Measurements from ENCODE around the gene ARL14EPL. TPM values are rescaled to one million over a fixed set of nuclear protein-coding genes. Genes with fewer than 3 reads are reported as not detected.

Gene ARL14EPL
- polyA plus RNA-seq, 1 donor, result not detected

DNA sequence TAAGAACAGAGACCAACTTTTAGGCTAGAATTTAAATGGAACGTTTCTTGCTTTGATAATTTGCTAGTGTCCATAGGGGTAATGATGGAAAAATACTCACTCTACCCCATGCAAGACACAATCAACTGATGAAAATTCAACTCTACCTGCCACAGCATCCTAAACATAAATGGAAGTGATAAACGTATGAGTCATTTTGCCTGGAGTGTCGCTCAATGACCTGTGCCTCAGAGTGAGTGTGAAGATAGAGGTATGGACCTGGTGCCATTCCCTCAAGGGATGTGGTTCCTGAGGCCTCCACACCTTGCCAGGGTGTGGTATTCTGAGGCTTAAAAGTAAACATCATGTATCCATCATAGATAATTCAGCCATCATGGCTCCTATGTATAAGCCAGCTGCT, 14.0 kb downstream of the ARL14EPL start:
- H3K27me3 ChIP-seq (ENCODE audit: control insufficient read depth, insufficient read depth, low read length), result peaks cover 5% of the 10 kb centered on the region
- H3K4me1 ChIP-seq (ENCODE audit: control insufficient read depth, insufficient read depth, low read length), result no peaks in the 10 kb centered on the region
- no CpG with 5 or more reads among the region's 3 CpGs for WGBS (ENCODE audit: insufficient coverage, low lambda C conversion rate)
- H3K9me3 ChIP-seq (ENCODE audit: control insufficient read depth, low read depth, low read length), result no peaks in the 10 kb centered on the region
- no peak overlapping the region for H3K27ac ChIP-seq (ENCODE audit: low read length)
- no peak overlapping the region for H3K4me3 ChIP-seq (ENCODE audit: low read length)
- DNase-seq, result no peak
- H3K36me3 ChIP-seq (ENCODE audit: control insufficient read depth, insufficient read depth, low read length), result no peaks in the 10 kb centered on the region

DNA sequence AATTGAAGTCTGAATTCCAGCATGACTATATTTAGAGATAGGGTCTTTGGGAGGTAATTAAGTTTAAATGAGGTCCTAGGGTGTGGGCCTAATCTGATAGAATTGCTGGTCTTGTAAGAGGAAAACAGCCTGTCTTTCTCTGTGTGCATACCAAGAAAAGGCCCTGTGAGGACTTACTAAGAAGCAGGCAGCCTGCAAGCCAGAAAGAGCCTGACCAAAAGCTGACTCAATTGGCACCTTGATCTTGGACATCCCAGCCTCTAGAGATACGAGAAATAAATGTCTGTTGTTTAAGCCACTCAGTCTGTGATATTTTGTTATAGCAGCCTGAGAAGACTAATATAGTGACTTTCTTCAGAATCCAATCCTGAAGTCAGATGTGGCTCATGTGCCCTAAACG, 14.6 kb downstream of the ARL14EPL start:
- no peak overlapping the region for H3K4me3 ChIP-seq (ENCODE audit: low read length)
- peaks cover 4% of the 10 kb centered on the region for H3K27me3 ChIP-seq (ENCODE audit: control insufficient read depth, insufficient read depth, low read length)
- no peaks in the 10 kb centered on the region for H3K9me3 ChIP-seq (ENCODE audit: control insufficient read depth, low read depth, low read length)
- no peaks in the 10 kb centered on the region for H3K36me3 ChIP-seq (ENCODE audit: control insufficient read depth, insufficient read depth, low read length)
- no peaks in the 10 kb centered on the region for H3K4me1 ChIP-seq (ENCODE audit: control insufficient read depth, insufficient read depth, low read length)
- no peak for DNase-seq
- no peak overlapping the region for H3K27ac ChIP-seq (ENCODE audit: low read length)
- WGBS (ENCODE audit: insufficient coverage, low lambda C conversion rate), result no CpG with 5 or more reads among the region's 2 CpGs

DNA sequence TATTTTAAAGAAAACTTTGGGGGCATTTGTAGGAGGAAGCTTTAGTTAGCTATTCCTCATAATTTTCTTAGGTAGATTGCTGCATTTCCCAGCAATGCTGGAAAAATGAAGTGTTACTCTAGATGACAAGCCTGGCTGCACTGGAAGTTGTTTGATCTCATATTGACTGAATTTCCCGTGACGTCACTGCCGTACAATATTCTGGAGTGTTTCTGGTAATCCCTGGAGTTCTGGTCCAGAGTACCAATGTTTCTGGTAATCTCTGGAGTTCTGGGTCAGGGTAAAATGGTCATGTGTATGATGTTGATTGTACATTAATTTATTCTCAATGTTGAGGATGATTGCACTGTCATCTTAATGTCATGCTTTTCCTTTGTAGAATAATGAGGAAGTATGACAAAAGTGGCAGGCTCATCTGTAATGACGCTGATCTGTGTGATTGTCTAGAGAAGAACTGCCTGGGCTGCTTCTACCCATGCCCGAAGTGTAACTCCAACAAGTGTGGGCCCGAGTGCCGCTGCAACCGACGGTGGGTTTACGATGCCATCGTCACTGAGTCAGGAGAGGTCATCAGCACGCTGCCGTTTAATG, 26.2 kb downstream of the ARL14EPL start:
- 87% methylated on average over 3 of the region's 13 CpGs for WGBS (ENCODE audit: insufficient coverage, low lambda C conversion rate)
- no peaks in the 10 kb centered on the region for H3K36me3 ChIP-seq (ENCODE audit: control insufficient read depth, insufficient read depth, low read length)
- no peaks in the 10 kb centered on the region for H3K4me1 ChIP-seq (ENCODE audit: control insufficient read depth, insufficient read depth, low read length)
- H3K4me3 ChIP-seq (ENCODE audit: low read length), result no peak overlapping the region
- no peak for DNase-seq
- H3K9me3 ChIP-seq (ENCODE audit: control insufficient read depth, low read depth, low read length), result no peaks in the 10 kb centered on the region
- H3K27me3 ChIP-seq (ENCODE audit: control insufficient read depth, insufficient read depth, low read length), result peaks cover 13% of the 10 kb centered on the region
- no peak overlapping the region for H3K27ac ChIP-seq (ENCODE audit: low read length)

DNA sequence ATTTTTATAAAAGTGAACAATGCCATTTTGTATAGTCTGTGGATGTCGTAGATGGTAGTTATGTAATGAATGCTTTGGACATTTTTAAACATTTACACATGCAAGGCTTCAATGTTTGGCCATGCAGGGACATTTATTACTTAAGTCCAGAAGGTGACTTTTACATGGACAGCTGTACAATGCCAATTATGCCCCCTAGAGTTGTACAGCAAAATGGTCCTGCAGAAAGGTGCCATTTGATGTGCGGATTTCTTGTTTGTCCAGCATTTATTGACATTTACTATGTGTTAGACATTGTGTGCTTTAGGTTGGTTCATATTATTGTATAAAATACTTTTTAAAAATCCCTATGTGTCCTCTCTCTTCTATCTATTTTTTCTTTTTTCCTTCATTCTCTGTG, 30.1 kb downstream of the ARL14EPL start:
- no peaks in the 10 kb centered on the region for H3K36me3 ChIP-seq (ENCODE audit: control insufficient read depth, insufficient read depth, low read length)
- H3K9me3 ChIP-seq (ENCODE audit: control insufficient read depth, low read depth, low read length), result no peaks in the 10 kb centered on the region
- WGBS (ENCODE audit: insufficient coverage, low lambda C conversion rate), result no CpG with 5 or more reads among the region's 2 CpGs
- no peak overlapping the region for H3K27ac ChIP-seq (ENCODE audit: low read length)
- H3K4me1 ChIP-seq (ENCODE audit: control insufficient read depth, insufficient read depth, low read length), result no peaks in the 10 kb centered on the region
- H3K4me3 ChIP-seq (ENCODE audit: low read length), result no peak overlapping the region
- no peak for DNase-seq
- H3K27me3 ChIP-seq (ENCODE audit: control insufficient read depth, insufficient read depth, low read length), result peaks cover 18% of the 10 kb centered on the region

DNA sequence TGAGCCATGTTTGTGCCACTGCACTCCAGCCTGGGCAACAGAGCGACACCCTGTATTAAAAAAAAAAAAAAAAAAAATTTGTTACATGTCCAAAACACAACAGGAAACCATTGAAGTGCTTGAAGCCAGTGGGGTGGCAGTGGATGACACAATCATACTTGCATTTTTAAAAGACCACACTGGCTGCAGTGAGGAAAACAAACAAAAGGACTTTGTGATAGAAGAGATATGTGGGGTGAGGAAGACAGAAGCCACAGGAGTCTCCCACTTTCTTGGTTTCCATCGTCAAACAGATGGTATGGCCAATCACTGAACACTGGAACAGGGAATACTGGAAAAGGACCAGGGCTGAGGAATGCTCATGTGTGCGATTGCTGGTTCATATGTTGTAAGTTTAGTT, 31.7 kb downstream of the ARL14EPL start:
- Histone ChIP-seq H3K4me1 (ENCODE audit: control insufficient read depth, insufficient read depth, low read length) (no peaks in the 10 kb centered on the region), H3K27ac (ENCODE audit: low read length) (no peak overlapping the region), H3K27me3 (ENCODE audit: control insufficient read depth, insufficient read depth, low read length) (peaks cover 11% of the 10 kb centered on the region), H3K9me3 (ENCODE audit: control insufficient read depth, low read depth, low read length) (no peaks in the 10 kb centered on the region), H3K4me3 (ENCODE audit: low read length) (no peak overlapping the region), H3K36me3 (ENCODE audit: control insufficient read depth, insufficient read depth, low read length) (no peaks in the 10 kb centered on the region)
- WGBS (ENCODE audit: insufficient coverage, low lambda C conversion rate), result no CpG with 5 or more reads among the region's 3 CpGs
- no peak for DNase-seq

DNA sequence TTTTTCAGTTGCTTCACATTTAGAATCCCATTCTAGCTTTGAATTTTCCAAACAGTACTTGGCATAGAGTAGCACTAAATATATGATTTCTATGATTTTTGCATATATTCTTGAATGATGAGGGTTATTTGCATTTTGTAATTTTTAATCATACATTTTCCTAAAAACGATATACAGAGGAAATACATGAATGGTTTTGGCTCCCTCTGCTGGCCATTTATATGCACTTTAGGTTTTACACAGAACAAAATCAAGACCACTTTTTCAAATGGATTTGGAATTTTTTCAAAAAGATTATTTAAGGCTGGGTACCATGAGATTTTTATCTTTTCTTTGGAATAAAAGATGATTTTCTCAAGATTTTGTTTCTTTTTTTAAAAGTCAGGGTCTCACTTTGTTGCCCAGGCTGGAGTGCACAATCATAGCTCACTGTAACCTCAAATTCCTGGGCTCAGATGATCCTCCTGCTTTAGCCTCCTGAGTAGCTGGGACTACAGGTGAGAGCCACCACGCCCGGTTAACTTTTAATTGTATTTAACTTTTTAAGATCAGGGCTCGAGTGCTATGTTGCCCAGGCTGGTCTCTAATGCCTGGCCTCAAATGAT, 35.9 kb downstream of the ARL14EPL start:
- H3K4me3 ChIP-seq (ENCODE audit: low read length), result no peak overlapping the region
- no peak overlapping the region for H3K27ac ChIP-seq (ENCODE audit: low read length)
- H3K4me1 ChIP-seq (ENCODE audit: control insufficient read depth, insufficient read depth, low read length), result no peaks in the 10 kb centered on the region
- H3K9me3 ChIP-seq (ENCODE audit: control insufficient read depth, low read depth, low read length), result no peaks in the 10 kb centered on the region
- DNase-seq, result peak; percentile 19 to 21
- no peaks in the 10 kb centered on the region for H3K36me3 ChIP-seq (ENCODE audit: control insufficient read depth, insufficient read depth, low read length)
- WGBS (ENCODE audit: insufficient coverage, low lambda C conversion rate), result 31% methylated on average over 2 of the region's 4 CpGs
- H3K27me3 ChIP-seq (ENCODE audit: control insufficient read depth, insufficient read depth, low read length), result peaks cover 9% of the 10 kb centered on the region

DNA sequence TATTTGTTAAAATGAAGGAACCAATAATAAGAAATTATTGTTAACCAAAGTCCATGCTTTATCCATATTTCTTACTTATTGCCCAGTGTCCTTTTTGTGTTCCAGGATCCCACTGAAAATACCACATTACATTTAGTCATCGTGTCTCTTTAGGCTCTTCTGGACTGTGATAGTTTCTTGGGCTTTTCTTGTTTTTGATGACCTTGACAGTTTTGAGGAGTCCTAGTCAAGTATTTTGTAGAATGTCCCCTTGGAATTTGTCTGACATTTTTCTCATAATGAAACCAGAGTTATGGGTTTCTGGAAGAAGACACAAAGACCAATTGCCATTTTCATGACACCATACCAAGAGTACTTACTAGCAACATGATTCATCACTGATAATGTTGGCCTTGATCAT, 38.9 kb downstream of the ARL14EPL start:
- DNase-seq, result no peak
- Histone ChIP-seq H3K9me3 (ENCODE audit: control insufficient read depth, low read depth, low read length) (no peaks in the 10 kb centered on the region), H3K4me3 (ENCODE audit: low read length) (no peak overlapping the region), H3K27ac (ENCODE audit: low read length) (no peak overlapping the region), H3K27me3 (ENCODE audit: control insufficient read depth, insufficient read depth, low read length) (peaks cover 7% of the 10 kb centered on the region), H3K4me1 (ENCODE audit: control insufficient read depth, insufficient read depth, low read length) (no peaks in the 10 kb centered on the region), H3K36me3 (ENCODE audit: control insufficient read depth, insufficient read depth, low read length) (no peaks in the 10 kb centered on the region)
- whole genome bisulfite sequencing (ENCODE audit: insufficient coverage, low lambda C conversion rate), result 100% methylated on average over 1 of the region's 1 CpG

DNA sequence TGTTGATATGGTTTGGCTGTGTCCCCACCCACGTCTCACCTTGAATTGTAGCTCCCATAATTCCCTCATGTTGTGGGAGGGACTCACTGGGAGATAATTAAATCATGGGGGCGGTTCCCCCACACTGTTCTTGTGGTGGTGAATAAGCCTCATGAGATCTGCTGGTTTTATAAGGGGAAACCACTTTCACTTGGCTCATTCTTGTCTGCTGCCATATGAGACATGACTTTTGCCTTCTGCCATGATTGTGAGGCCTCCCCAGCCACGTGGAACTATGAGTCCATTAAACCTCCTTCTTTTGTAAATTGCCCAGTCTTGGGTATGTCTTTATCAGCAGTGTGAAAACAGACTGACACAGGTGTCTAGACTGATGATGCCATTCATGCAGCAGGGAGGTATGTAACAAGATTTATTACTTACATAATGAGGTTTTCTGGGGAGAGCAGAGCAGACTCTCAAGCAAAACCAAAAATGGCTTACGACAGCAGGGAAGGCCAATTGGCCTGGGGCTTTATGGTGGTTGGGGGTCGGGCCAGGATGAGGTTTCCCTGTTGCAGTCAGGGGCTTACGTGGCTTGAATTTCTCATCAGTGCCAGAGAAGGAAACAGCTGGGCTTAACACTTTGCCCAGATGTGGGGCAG, 43.0 kb downstream of the ARL14EPL start:
- peak; percentile 21 to 50 for DNase-seq

DNA sequence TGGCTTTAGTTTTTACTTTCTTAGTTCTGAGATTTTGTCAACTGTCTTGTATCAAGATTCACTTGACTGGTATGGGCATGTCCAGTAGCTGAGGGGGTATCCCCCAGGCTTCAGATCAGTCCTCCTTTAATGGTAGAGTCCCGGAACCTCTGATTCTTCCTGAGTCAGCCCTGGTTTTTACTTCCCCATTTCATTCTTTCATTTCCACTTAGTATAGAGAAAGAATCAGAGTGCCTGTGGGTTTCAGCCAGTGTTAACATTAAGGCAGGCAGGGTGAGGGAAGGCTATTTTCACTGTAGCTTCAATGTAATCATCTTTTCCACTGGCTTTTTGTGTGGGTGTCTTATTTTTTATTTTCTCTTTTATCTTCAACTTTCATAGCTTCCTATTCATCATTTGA, 44.2 kb downstream of the ARL14EPL start:
- WGBS (ENCODE audit: insufficient coverage, low lambda C conversion rate), result no CpG with 5 or more reads among the region's 1 CpG

More for the DNA sequence above, 43.0 kb downstream of the ARL14EPL start:
- no peaks in the 10 kb centered on the region for H3K4me1 ChIP-seq (ENCODE audit: control insufficient read depth, insufficient read depth, low read length)
- H3K27me3 ChIP-seq (ENCODE audit: control insufficient read depth, insufficient read depth, low read length), result peaks cover 2% of the 10 kb centered on the region
- no peaks in the 10 kb centered on the region for H3K9me3 ChIP-seq (ENCODE audit: control insufficient read depth, low read depth, low read length)
- no peaks in the 10 kb centered on the region for H3K36me3 ChIP-seq (ENCODE audit: control insufficient read depth, insufficient read depth, low read length)
- H3K4me3 ChIP-seq (ENCODE audit: low read length), result no peak overlapping the region
- H3K27ac ChIP-seq (ENCODE audit: low read length), result no peak overlapping the region
- no CpG with 5 or more reads among the region's 6 CpGs for WGBS (ENCODE audit: insufficient coverage, low lambda C conversion rate)

DNA sequence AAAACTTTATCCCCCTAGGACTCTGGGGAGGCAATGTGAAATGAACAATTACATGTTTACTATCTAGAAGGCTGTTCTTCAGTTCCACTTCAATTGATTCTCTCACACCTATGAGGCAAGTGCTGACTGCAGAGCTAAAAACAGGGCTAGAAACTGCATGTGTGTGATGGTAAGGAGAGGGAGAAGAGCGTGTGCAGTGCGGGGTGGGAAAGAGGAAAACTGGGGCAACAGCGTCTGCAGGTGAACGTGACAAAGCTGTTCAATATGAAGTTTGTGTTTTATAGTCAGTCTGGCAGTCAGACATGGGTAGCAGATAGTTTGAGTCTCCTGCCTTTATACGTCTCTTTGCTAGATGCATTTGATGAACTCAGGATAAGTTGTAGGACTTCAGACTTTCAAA, 45.9 kb downstream of the ARL14EPL start:
- Histone ChIP-seq H3K27ac (ENCODE audit: low read length) (no peak overlapping the region), H3K9me3 (ENCODE audit: control insufficient read depth, low read depth, low read length) (no peaks in the 10 kb centered on the region), H3K4me1 (ENCODE audit: control insufficient read depth, insufficient read depth, low read length) (no peaks in the 10 kb centered on the region), H3K36me3 (ENCODE audit: control insufficient read depth, insufficient read depth, low read length) (no peaks in the 10 kb centered on the region), H3K27me3 (ENCODE audit: control insufficient read depth, insufficient read depth, low read length) (no peaks in the 10 kb centered on the region), H3K4me3 (ENCODE audit: low read length) (no peak overlapping the region)
- 91% methylated on average over 4 of the region's 5 CpGs for WGBS (ENCODE audit: insufficient coverage, low lambda C conversion rate)
- DNase-seq, result no peak

More for the DNA sequence above, 44.2 kb downstream of the ARL14EPL start:
- Histone ChIP-seq H3K27ac (ENCODE audit: low read length) (no peak overlapping the region), H3K9me3 (ENCODE audit: control insufficient read depth, low read depth, low read length) (no peaks in the 10 kb centered on the region), H3K27me3 (ENCODE audit: control insufficient read depth, insufficient read depth, low read length) (peaks cover 2% of the 10 kb centered on the region), H3K4me3 (ENCODE audit: low read length) (no peak overlapping the region), H3K36me3 (ENCODE audit: control insufficient read depth, insufficient read depth, low read length) (no peaks in the 10 kb centered on the region), H3K4me1 (ENCODE audit: control insufficient read depth, insufficient read depth, low read length) (no peaks in the 10 kb centered on the region)
- no peak for DNase-seq

Measured in large intestine (tissue), 3 donors.